HepG2 (cell line): Measurements from ENCODE around the gene ZNF451. TPM values are rescaled to one million over a fixed set of nuclear protein-coding genes. Genes with fewer than 3 reads are reported as not detected.

ENCODE experiments used
- ATAC-seq: fragments of 200-7000 bp; cut with Tn5 transposase; 3 replicates; pipeline ENCODE4 v1.9.1; 2020; ENCODE audit warnings: mild to moderate bottlenecking, moderate library complexity
- BruUV-seq: library from RNA; stranded (reverse); fragments of 400-500 nt; replicated peaks from 2 replicates; lab custom pipeline; 2021; lab: Mats Ljungman, UMichigan
- CTCF ChIA-PET: fragments of 300-600 bp; formaldehyde crosslinking; extraction: SDS; loops from one replicate; lab custom pipeline; 2021; ENCODE audit warnings: low total read pairs, inconsistent platforms, low intra/inter-chr PET ratio; lab: Yijun Ruan, JAX
- POLR2A ChIA-PET: fragments of 350-600 bp; sonication (Branson Sonifier 250); formaldehyde crosslinking; loops from one replicate; lab custom pipeline; 2020; ENCODE audit warnings: antibody characterized with exemption, inconsistent platforms; lab: Yijun Ruan, JAX
- DNase-seq: peaks from one replicate; pipeline ENCODE4 v3.0.0-alpha.2; 2015; ENCODE audit warnings: low spot score
- FAIRE-seq: peaks from 3 replicates; lab custom pipeline; 2011; peaks lifted over from hg19 to GRCh38; lab: Jason Lieb, UNC
- H2AFZ ChIP-seq: one replicate; pipeline ENCODE4 v1.6.1; 2011; ENCODE audit warnings: low read length, inconsistent platforms
- H3K27ac ChIP-seq: fragments of 300-600 bp; 3 replicates; pipeline ENCODE4 v1.8.0; 2011; ENCODE audit warnings: mixed run types, mild to moderate bottlenecking, mixed read lengths, low read length, inconsistent platforms; ENCODE audit not compliant: insufficient read depth; ENCODE audit errors: extremely low read length
- H3K27me3 ChIP-seq, 2 experiments: fragments of 200-600 bp in 1 of 2; 2 replicates in 1 of 2; 3 replicates in 1 of 2; pipeline versions ENCODE4 v1.6.0 to v1.8.0; 2011; ENCODE audit warnings: low read length in 2 of 2, mild to moderate bottlenecking in 2 of 2, moderate library complexity in 2 of 2, inconsistent platforms in 1 of 2; ENCODE audit not compliant: insufficient read depth in 2 of 2, control insufficient read depth in 1 of 2
- H3K36me3 ChIP-seq, 2 experiments: fragments of 200-600 bp in 1 of 2; replicated peaks in 1 of 2; 2 replicates in 1 of 2; 3 replicates in 1 of 2; pipeline versions ENCODE4 v1.5.1 to v1.8.0; 2011; ENCODE audit warnings: low read length in 2 of 2, inconsistent platforms in 1 of 2; ENCODE audit not compliant: insufficient read depth in 2 of 2, control insufficient read depth in 1 of 2
- H3K4me1 ChIP-seq: 2 replicates; pipeline ENCODE4 v1.5.1; 2012; ENCODE audit warnings: low read length, inconsistent platforms; ENCODE audit not compliant: insufficient read depth
- H3K4me2 ChIP-seq: 2 replicates; pipeline ENCODE4 v1.6.0; 2011; ENCODE audit warnings: low read depth, low read length, inconsistent platforms
- H3K4me3 ChIP-seq, 3 experiments: fragments of 200-600 bp in 1 of 3; sonication (generic), shearing (Covaris generic) in 1 of 3; replicated peaks in 1 of 3; 2 replicates each; pipeline ENCODE4 v1.5.1; 2011 to 2016; ENCODE audit warnings: low read length in 3 of 3, inconsistent platforms in 2 of 3, low read depth in 2 of 3, mild to moderate bottlenecking in 2 of 3, control low read depth in 1 of 3, mixed read lengths in 1 of 3; ENCODE audit not compliant: insufficient read depth in 1 of 3
- H3K79me2 ChIP-seq: one replicate; pipeline ENCODE4 v1.6.1; 2011; ENCODE audit warnings: low read length, inconsistent platforms; ENCODE audit not compliant: insufficient read depth
- H3K9ac ChIP-seq: 2 replicates; pipeline ENCODE4 v1.6.0; 2011; ENCODE audit warnings: mild to moderate bottlenecking, low read depth, low read length, inconsistent platforms; ENCODE audit not compliant: insufficient read depth
- H3K9me3 ChIP-seq: 2 replicates; pipeline ENCODE4 v1.5.1; 2012; ENCODE audit warnings: mild to moderate bottlenecking, low read length
- H4K20me1 ChIP-seq: 2 replicates; pipeline ENCODE4 v1.6.0; 2011; ENCODE audit warnings: inconsistent platforms, mild to moderate bottlenecking, low read length, moderate library complexity; ENCODE audit not compliant: insufficient read depth
- ATM ChIP-seq: fragments of 450-650 bp; IDR thresholded peaks from 2 replicates; pipeline ENCODE4 v1.7.1; 2017; ENCODE audit warnings: mild to moderate bottlenecking, borderline replicate concordance
- BORCS8-MEF2B ChIP-seq: sonication (generic); formaldehyde crosslinking; IDR thresholded peaks from 2 replicates; pipeline ENCODE4 v1.8.0; 2022; ENCODE audit warnings: mild to moderate bottlenecking, missing genetic modification reagents
- ELF3 ChIP-seq: IDR thresholded peaks from 2 replicates; pipeline ENCODE4 v1.6.1; 2016; ENCODE audit warnings: missing genetic modification reagents, missing compliant biosample characterization
- FIP1L1 ChIP-seq: fragments of 200-400 bp; formaldehyde crosslinking; IDR thresholded peaks from 2 replicates; pipeline ENCODE4 v1.6.1; 2018; ENCODE audit warnings: low read depth, mild to moderate bottlenecking, low read length, moderate library complexity, borderline replicate concordance; ENCODE audit not compliant: insufficient read depth
- FOSL2 ChIP-seq: sonication (generic); formaldehyde crosslinking; IDR thresholded peaks from 2 replicates; pipeline ENCODE4 v1.4.0; 2020; ENCODE audit warnings: missing genetic modification reagents
- GATA4 ChIP-seq: sonication (generic); IDR thresholded peaks from 2 replicates; pipeline ENCODE4 v1.6.1; 2016; ENCODE audit warnings: antibody characterized with exemption, low read depth, borderline replicate concordance
- HOXA3 ChIP-seq: sonication (generic); formaldehyde crosslinking; IDR thresholded peaks from 2 replicates; pipeline ENCODE4 v1.5.0; 2020; ENCODE audit warnings: missing genetic modification reagents
- HOXA9 ChIP-seq: sonication (generic); formaldehyde crosslinking; IDR thresholded peaks from 2 replicates; pipeline ENCODE4 v1.8.1; 2022; ENCODE audit warnings: missing genetic modification reagents, mild to moderate bottlenecking, moderate library complexity, borderline replicate concordance
- ISL2 ChIP-seq: sonication (generic); formaldehyde crosslinking; IDR thresholded peaks from 2 replicates; pipeline ENCODE4 v1.5.0; 2020; ENCODE audit warnings: missing genetic modification reagents
- MTA3 ChIP-seq: sonication (generic); formaldehyde crosslinking; IDR thresholded peaks from 2 replicates; pipeline ENCODE4 v1.4.0; 2020; ENCODE audit warnings: missing genetic modification reagents
- NFE2 ChIP-seq: sonication (generic); formaldehyde crosslinking; IDR thresholded peaks from 2 replicates; pipeline ENCODE4 v1.4.0; 2020; ENCODE audit warnings: missing genetic modification reagents
- NFIC ChIP-seq: IDR thresholded peaks from 2 replicates; pipeline ENCODE4 v1.6.1; 2012; ENCODE audit warnings: mild to moderate bottlenecking, low read length, inconsistent platforms
- PRDM10 ChIP-seq: sonication (generic); formaldehyde crosslinking; IDR thresholded peaks from 2 replicates; pipeline ENCODE4 v1.4.0; 2020; ENCODE audit warnings: low read depth, missing genetic modification reagents
- RARA ChIP-seq: IDR thresholded peaks from 2 replicates; pipeline ENCODE4 v1.6.1; 2016; ENCODE audit warnings: missing genetic modification reagents, missing compliant biosample characterization
- RFX3 ChIP-seq: IDR thresholded peaks from 2 replicates; pipeline ENCODE4 v1.6.1; 2016; ENCODE audit warnings: missing biosample characterization, missing genetic modification reagents
- SIX4 ChIP-seq: sonication (generic); formaldehyde crosslinking; IDR thresholded peaks from 2 replicates; pipeline ENCODE4 v1.4.0; 2020; ENCODE audit warnings: missing genetic modification reagents
- TBX3 ChIP-seq: fragments of 450-650 bp; IDR thresholded peaks from 2 replicates; pipeline ENCODE4 v1.6.1; 2017; ENCODE audit warnings: antibody characterized with exemption, mild to moderate bottlenecking, inconsistent platforms, borderline replicate concordance
- THAP11 ChIP-seq: IDR thresholded peaks from 2 replicates; pipeline ENCODE4 v1.6.1; 2016; ENCODE audit warnings: missing biosample characterization, missing genetic modification reagents
- ZNF275 ChIP-seq: sonication (generic); formaldehyde crosslinking; IDR thresholded peaks from 2 replicates; pipeline ENCODE4 v1.8.0; 2022; ENCODE audit warnings: missing genetic modification reagents, mild to moderate bottlenecking, inconsistent platforms, borderline replicate concordance
- ZNF547 ChIP-seq: sonication (generic); formaldehyde crosslinking; IDR thresholded peaks from 2 replicates; pipeline ENCODE4 v1.5.1; 2020; ENCODE audit warnings: mild to moderate bottlenecking, missing genetic modification reagents
- ZNF563 ChIP-seq: sonication (generic); formaldehyde crosslinking; IDR thresholded peaks from 2 replicates; pipeline ENCODE4 v1.8.0; 2022; ENCODE audit warnings: mild to moderate bottlenecking, moderate library complexity, missing genetic modification reagents
- ZNF567 ChIP-seq: sonication (generic); formaldehyde crosslinking; IDR thresholded peaks from 2 replicates; pipeline ENCODE4 v1.8.1; 2023; ENCODE audit warnings: mild to moderate bottlenecking, missing genetic modification reagents, borderline replicate concordance
- ZNF720 ChIP-seq: sonication (generic); formaldehyde crosslinking; IDR thresholded peaks from 2 replicates; pipeline ENCODE4 v1.4.0; 2020; ENCODE audit warnings: missing genetic modification reagents
- ZNF782 ChIP-seq: sonication (generic); formaldehyde crosslinking; IDR thresholded peaks from 2 replicates; pipeline ENCODE4 v1.4.0; 2020; ENCODE audit warnings: missing genetic modification reagents, mild to moderate bottlenecking, borderline replicate concordance
- WGBS: methylation state at CpG from one replicate; pipeline ENCODE4 v1.1.6; 2017; ENCODE audit warnings: low lambda C conversion rate; 5-methylcytosine and 5-hydroxymethylcytosine counted together
- in situ Hi-C: cut with HindIII; loops from 2 replicates; pipeline ENCODE4 v1.10.0; 2017; ENCODE audit warnings: low pct_unique_long_range_greater_than_20kb; ENCODE audit not compliant: extremely low pct_ligation_motif_present
- intact Hi-C: fragments of 100-400 bp; cut with micrococcal nuclease; formaldehyde crosslinking; loops from one replicate; pipeline ENCODE4 v1.10.0; 2022; ENCODE audit not compliant: unreplicated experiment
- polyA plus RNA-seq, 8 experiments: library from polyadenylated mRNA; depleted of rRNA in 3 of 8; stranded (reverse) in 7 of 8; unstranded in 1 of 8; fragments of >200 nt; fragmentation: Illumina TruSeq in 4 of 8; extraction: Trizol in 4 of 8; gene quantifications; 2 replicates each; pipeline versions ENCODE4 v1.2.1 to v1.2.3, GENCODE V29; 2011 to 2016; ENCODE audit warnings: low read depth in 4 of 8, missing spikeins in 1 of 8, mixed read lengths in 1 of 8; ENCODE audit not compliant: insufficient read depth in 1 of 8
- total RNA-seq, 5 experiments: library from RNA; depleted of rRNA; stranded (reverse); fragments of >200 nt; fragmentation: Illumina TruSeq; extraction: Trizol; gene quantifications; 2 replicates each; pipeline ENCODE4 v1.2.3, GENCODE V29; 2016; ENCODE audit warnings: low read depth in 1 of 5

Gene ZNF451
- total and polyA plus RNA-seq, 2 of the 13 experiments (the other 11 are each of a cell fraction or from before 2014, with no cell fraction given), result 32.1 to 65.7 TPM

GRCh38 chr6:57106990-57107389 is 17.0 kb downstream of the ZNF451 start:
- H3K27ac ChIP-seq, result peak overlapping the region; percentile 39
- BruUV-seq, result no TSS peak
- no peak overlapping the region for H2AFZ ChIP-seq
- no peak for FAIRE-seq
- in situ Hi-C loops (no loop called here), intact Hi-C loops (no loop called here)
- peak; percentile 67 for DNase-seq
- no peaks in the 10 kb centered on the region for H3K9me3 ChIP-seq
- POLR2A ChIA-PET, result no interaction called here
- CTCF ChIA-PET, result no interaction called here
- H3K4me3 ChIP-seq, result no peak overlapping the region
- H4K20me1 ChIP-seq, result no peaks in the 10 kb centered on the region
- peaks cover 74% of the 10 kb centered on the region for H3K79me2 ChIP-seq
- peaks cover 13 to 32% of the 10 kb centered on the region in 2 experiments for H3K36me3 ChIP-seq
- peak; percentile 74 for ATAC-seq
- H3K4me1 ChIP-seq, result peaks cover 66% of the 10 kb centered on the region
- no peaks in the 10 kb centered on the region for H3K27me3 ChIP-seq
- no peak overlapping the region for H3K9ac ChIP-seq
- 83% methylated on average over 1 of the region's 1 CpG for whole genome bisulfite sequencing
- peak overlapping the region; percentile 30; the same call in 1 of the 2 replicates for H3K4me2 ChIP-seq
- TF ChIP-seq FOSL2 (CRISPR knock-in tag) (no peak), NFIC (peak; percentile 82; the same call in 1 of the 2 replicates), SIX4 (CRISPR knock-in tag) (0 out of 2 replicates have a peak, but pooled peaks have one; percentile 30), PRDM10 (CRISPR knock-in tag) (no peak), RARA (CRISPR knock-in tag) (0 out of 2 replicates have a peak, but pooled peaks have one; percentile 35), ZNF782 (no peak), ZNF563 (no peak), TBX3 (peak; percentile 85), HOXA3 (CRISPR knock-in tag) (no peak), ATM (no peak), ZNF720 (CRISPR knock-in tag) (no peak), FIP1L1 (no peak), HOXA9 (no peak), ZNF275 (CRISPR knock-in tag) (no peak), ZNF547 (CRISPR knock-in tag) (no peak), BORCS8-MEF2B (CRISPR knock-in tag) (no peak), GATA4 (peak; percentile 40; the same call in 1 of the 2 replicates), RFX3 (CRISPR knock-in tag) (no peak), ZNF567 (CRISPR knock-in tag) (no peak), NFE2 (no peak), MTA3 (CRISPR knock-in tag) (no peak), ELF3 (CRISPR knock-in tag) (peak; percentile 50; the same call in 1 of the 2 replicates), ISL2 (CRISPR knock-in tag) (peak; percentile 91), THAP11 (CRISPR knock-in tag) (peak; percentile 54; the same call in 1 of the 2 replicates)
